Calu3 (cell line): Measurements from ENCODE around the gene ALDH4A1. TPM values are rescaled to one million over a fixed set of nuclear protein-coding genes. Genes with fewer than 3 reads are reported as not detected.
"Not testable (repeated sequence)": the region's sequence is repeated elsewhere in the genome, so short reads cannot be mapped to it uniquely, and the experiment has no call there.

ENCODE experiments used
- BruUV-seq: library from RNA; stranded (reverse); fragments of 400-500 nt; replicated peaks from 2 replicates; lab custom pipeline; 2021; lab: Mats Ljungman, UMichigan
- CTCF ChIA-PET: fragments of 300-600 bp; sonication (Branson Sonifier 250); formaldehyde crosslinking; loops from one replicate; lab custom pipeline; 2022; ENCODE audit warnings: antibody characterized with exemption; lab: Charles Lee
- DNase-seq: peaks from one replicate; pipeline ENCODE4 v3.0.0; 2022
- H3K27ac Mint-ChIP-seq: one replicate; pipeline ENCODE4 v1.8.0; 2022; ENCODE audit warnings: mixed read lengths; ENCODE audit not compliant: unreplicated experiment
- H3K27me3 Mint-ChIP-seq: one replicate; pipeline ENCODE4 v1.8.0; 2022; ENCODE audit warnings: mixed read lengths; ENCODE audit not compliant: unreplicated experiment
- H3K36me3 Mint-ChIP-seq: one replicate; pipeline ENCODE4 v1.8.0; 2022; ENCODE audit warnings: mild to moderate bottlenecking, moderate library complexity, mixed read lengths; ENCODE audit not compliant: insufficient read depth, unreplicated experiment
- H3K4me1 Mint-ChIP-seq: one replicate; pipeline ENCODE4 v1.8.0; 2022; ENCODE audit warnings: mild to moderate bottlenecking, low read depth, mixed read lengths; ENCODE audit not compliant: unreplicated experiment
- H3K4me3 Mint-ChIP-seq: one replicate; pipeline ENCODE4 v1.8.0; 2022; ENCODE audit warnings: mild to moderate bottlenecking, low read depth, moderate library complexity, mixed read lengths; ENCODE audit not compliant: unreplicated experiment
- H3K9me3 Mint-ChIP-seq: one replicate; pipeline ENCODE4 v1.8.0; 2022; ENCODE audit warnings: low read depth, mixed read lengths; ENCODE audit not compliant: unreplicated experiment
- intact Hi-C: fragments of 100-400 bp; cut with micrococcal nuclease; formaldehyde crosslinking; loops from one replicate; pipeline ENCODE4 v1.10.0; 2022; ENCODE audit not compliant: unreplicated experiment
- total RNA-seq: library from RNA; stranded (reverse); gene quantifications from 2 replicates; pipeline ENCODE4 v1.2.3, GENCODE V29; 2022
- TF ChIP-seq, protein P1 (sequence below): fragments of 200-600 bp; IDR thresholded peaks from one replicate; pipeline ENCODE4 v1.8.0; 2022; ENCODE audit warnings: antibody characterized with exemption; ENCODE audit not compliant: unreplicated experiment

ALDH4A1 gene
- total RNA-seq, 1 experiment from 2014 or later, result 10.7 TPM

DNA sequence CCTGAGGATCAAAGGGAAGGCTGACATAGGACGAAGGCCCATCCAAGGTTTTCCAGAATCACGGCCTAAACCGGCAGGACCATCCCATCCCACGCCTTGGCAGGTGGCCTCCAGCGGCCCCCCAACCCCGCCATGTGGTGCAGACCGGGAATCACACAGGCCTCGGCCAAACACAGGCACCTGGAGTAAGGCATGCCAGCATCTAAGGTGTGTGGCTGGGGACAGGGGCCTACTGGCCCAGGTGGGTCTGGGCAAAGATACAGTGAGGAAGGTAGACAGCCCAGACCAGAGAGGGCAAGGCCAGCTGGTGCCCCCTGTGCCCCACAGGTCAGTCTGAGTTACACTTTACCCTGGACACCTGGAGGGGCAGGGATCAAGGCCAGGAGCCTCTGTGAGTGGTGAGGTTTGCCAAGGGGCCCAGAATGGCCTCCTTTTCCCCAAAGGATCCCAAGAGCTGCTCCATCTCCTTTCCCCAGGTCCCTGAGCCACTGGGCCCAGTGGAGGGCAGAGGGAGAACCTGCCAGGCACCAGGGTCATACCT is 30.2 kb downstream of the ALDH4A1 start:
- no peak for DNase-seq
- H3K4me3 Mint-ChIP-seq, result no peak overlapping the region
- TF ChIP-seq, protein P1, sequence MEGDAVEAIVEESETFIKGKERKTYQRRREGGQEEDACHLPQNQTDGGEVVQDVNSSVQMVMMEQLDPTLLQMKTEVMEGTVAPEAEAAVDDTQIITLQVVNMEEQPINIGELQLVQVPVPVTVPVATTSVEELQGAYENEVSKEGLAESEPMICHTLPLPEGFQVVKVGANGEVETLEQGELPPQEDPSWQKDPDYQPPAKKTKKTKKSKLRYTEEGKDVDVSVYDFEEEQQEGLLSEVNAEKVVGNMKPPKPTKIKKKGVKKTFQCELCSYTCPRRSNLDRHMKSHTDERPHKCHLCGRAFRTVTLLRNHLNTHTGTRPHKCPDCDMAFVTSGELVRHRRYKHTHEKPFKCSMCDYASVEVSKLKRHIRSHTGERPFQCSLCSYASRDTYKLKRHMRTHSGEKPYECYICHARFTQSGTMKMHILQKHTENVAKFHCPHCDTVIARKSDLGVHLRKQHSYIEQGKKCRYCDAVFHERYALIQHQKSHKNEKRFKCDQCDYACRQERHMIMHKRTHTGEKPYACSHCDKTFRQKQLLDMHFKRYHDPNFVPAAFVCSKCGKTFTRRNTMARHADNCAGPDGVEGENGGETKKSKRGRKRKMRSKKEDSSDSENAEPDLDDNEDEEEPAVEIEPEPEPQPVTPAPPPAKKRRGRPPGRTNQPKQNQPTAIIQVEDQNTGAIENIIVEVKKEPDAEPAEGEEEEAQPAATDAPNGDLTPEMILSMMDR, result no peak
- peaks cover 11% of the 10 kb centered on the region for H3K27me3 Mint-ChIP-seq
- CTCF ChIA-PET, result no interaction called here
- H3K9me3 Mint-ChIP-seq, result no peaks in the 10 kb centered on the region
- no peaks in the 10 kb centered on the region for H3K36me3 Mint-ChIP-seq
- intact Hi-C loops, result no loop called here
- H3K27ac Mint-ChIP-seq, result no peak overlapping the region
- H3K4me1 Mint-ChIP-seq, result no peaks in the 10 kb centered on the region
- BruUV-seq, result no TSS peak

GRCh38 chr1:18871401-18872070 is 30.8 kb downstream of the ALDH4A1 start:
- BruUV-seq, result no TSS peak
- Mint-ChIP-seq H3K4me1 (no peaks in the 10 kb centered on the region), H3K4me3 (no peak overlapping the region), H3K27ac (no peak overlapping the region), H3K36me3 (no peaks in the 10 kb centered on the region), H3K27me3 (peaks cover 17% of the 10 kb centered on the region), H3K9me3 (no peaks in the 10 kb centered on the region)
- CTCF ChIA-PET, result no interaction called here
- intact Hi-C loops, result no loop called here
- no peak for DNase-seq
- TF ChIP-seq, protein P1, result no peak

DNA sequence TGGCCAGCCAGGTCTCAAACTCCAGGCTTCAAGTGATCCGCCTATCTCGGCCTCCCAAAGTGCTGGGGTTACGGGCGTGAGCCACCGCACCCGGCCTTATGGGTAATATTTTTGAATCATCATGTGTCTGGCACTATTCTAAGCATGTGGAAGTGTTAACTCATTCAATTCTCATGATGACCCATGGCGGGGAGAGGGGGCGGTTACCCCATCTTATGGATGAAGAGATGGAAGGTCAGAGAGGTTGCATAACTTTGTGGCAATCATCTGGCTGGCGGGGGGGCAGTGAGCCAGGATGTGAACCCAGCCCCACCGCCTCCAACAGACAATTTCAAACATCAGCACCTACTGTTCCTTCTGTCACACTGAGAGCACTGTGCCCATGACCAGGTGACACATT is 31.4 kb downstream of the ALDH4A1 start:
- no peak overlapping the region for H3K27ac Mint-ChIP-seq
- BruUV-seq, result no TSS peak
- intact Hi-C loops, result no loop called here
- DNase-seq, result no peak
- TF ChIP-seq, protein P1, result no peak
- no peaks in the 10 kb centered on the region for H3K4me1 Mint-ChIP-seq
- H3K9me3 Mint-ChIP-seq, result no peaks in the 10 kb centered on the region
- H3K36me3 Mint-ChIP-seq, result no peaks in the 10 kb centered on the region
- peaks cover 23% of the 10 kb centered on the region for H3K27me3 Mint-ChIP-seq
- CTCF ChIA-PET, result no interaction called here
- no peak overlapping the region for H3K4me3 Mint-ChIP-seq

- H3K4me3 Mint-ChIP-seq, H3K27ac Mint-ChIP-seq, CTCF ChIA-PET, BruUV-seq, H3K4me1 Mint-ChIP-seq, H3K36me3 Mint-ChIP-seq, H3K9me3 Mint-ChIP-seq, DNase-seq, intact Hi-C loops: not testable (repeated sequence)
- peaks cover 27% of the 10 kb centered on the region for H3K27me3 Mint-ChIP-seq
Measured at GRCh38 chr1:18870595-18870865, 31.8 kb downstream of the ALDH4A1 start.

GRCh38 chr1:18869847-18870594 is 32.3 kb downstream of the ALDH4A1 start:
- CTCF ChIA-PET, result no interaction called here

More at GRCh38 chr1:18869847-18870594, 32.3 kb downstream of the ALDH4A1 start:
- H3K36me3 Mint-ChIP-seq, result no peaks in the 10 kb centered on the region
- no peak for DNase-seq
- H3K27me3 Mint-ChIP-seq, result peaks cover 32% of the 10 kb centered on the region
- no peaks in the 10 kb centered on the region for H3K9me3 Mint-ChIP-seq
- TF ChIP-seq, protein P1, result no peak
- H3K27ac Mint-ChIP-seq, result no peak overlapping the region
- no peaks in the 10 kb centered on the region for H3K4me1 Mint-ChIP-seq
- H3K4me3 Mint-ChIP-seq, result no peak overlapping the region
- BruUV-seq, result no TSS peak
- intact Hi-C loops, result no loop called here
